ENCODE measurements around the gene LMTK2.

DNA sequence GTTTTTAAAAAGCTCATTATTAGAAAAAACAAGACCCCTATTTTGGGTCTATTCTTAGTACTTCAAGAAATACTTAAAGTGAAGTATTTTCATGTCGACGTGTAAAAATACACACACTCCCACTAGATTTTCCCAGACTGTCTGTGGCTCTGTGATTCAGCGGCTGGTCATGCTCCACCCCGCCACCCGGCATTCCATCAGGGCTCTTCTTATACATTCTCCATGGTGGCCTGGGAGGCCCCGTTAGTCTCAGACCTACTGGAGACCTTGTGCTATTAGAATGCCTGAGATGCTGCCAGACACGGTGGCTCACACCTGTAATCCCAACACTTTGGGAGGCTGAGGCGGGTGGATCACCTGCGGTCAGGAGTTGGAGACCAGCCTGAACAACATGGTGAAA lies 132.3 kb downstream of the LMTK2 start:
- no peak for TF ChIP-seq POLR2A (IDR thresholded peaks at IDR 0.05)
- TF ChIP-seq, protein P1, sequence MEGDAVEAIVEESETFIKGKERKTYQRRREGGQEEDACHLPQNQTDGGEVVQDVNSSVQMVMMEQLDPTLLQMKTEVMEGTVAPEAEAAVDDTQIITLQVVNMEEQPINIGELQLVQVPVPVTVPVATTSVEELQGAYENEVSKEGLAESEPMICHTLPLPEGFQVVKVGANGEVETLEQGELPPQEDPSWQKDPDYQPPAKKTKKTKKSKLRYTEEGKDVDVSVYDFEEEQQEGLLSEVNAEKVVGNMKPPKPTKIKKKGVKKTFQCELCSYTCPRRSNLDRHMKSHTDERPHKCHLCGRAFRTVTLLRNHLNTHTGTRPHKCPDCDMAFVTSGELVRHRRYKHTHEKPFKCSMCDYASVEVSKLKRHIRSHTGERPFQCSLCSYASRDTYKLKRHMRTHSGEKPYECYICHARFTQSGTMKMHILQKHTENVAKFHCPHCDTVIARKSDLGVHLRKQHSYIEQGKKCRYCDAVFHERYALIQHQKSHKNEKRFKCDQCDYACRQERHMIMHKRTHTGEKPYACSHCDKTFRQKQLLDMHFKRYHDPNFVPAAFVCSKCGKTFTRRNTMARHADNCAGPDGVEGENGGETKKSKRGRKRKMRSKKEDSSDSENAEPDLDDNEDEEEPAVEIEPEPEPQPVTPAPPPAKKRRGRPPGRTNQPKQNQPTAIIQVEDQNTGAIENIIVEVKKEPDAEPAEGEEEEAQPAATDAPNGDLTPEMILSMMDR (IDR thresholded peaks at IDR 0.05), result no peak
